CD4-positive, CD25-positive, alpha-beta regulatory T cell (primary cell): Measurements from ENCODE around the gene CCDC102B. TPM values are rescaled to one million over a fixed set of nuclear protein-coding genes. Genes with fewer than 3 reads are reported as not detected.
A peak's percentile ranks its signal among the peaks of the same experiment; 100 is the strongest.

Experiments used
- ATAC-seq, 2 donors: fragments of 150-1000 bp; cut with Tn5 transposase; one replicate each; pipeline ENCODE4 v1.10.0; 2021; ENCODE audit warnings: low read depth in 2 of 2, moderate number of reproducible peaks in 2 of 2, moderate library complexity in 1 of 2
- DNase-seq, 3 donors: peaks; one replicate each; pipeline versions ENCODE4 v3.0.0 to v3.0.0-alpha.2; 2012 to 2022; ENCODE audit warnings: mixed read lengths in 1 of 3
- H3K27ac ChIP-seq: one replicate; pipeline ENCODE4 v1.7.0; 2013; ENCODE audit warnings: mild to moderate bottlenecking, low read length; ENCODE audit not compliant: insufficient read depth, poor library complexity, severe bottlenecking
- H3K27me3 ChIP-seq: one replicate; pipeline ENCODE4 v1.7.0; 2013; ENCODE audit warnings: low read length; ENCODE audit not compliant: control insufficient read depth, insufficient read depth
- H3K36me3 ChIP-seq: one replicate; pipeline ENCODE4 v1.7.0; 2013; ENCODE audit warnings: mild to moderate bottlenecking, low read length, moderate library complexity; ENCODE audit not compliant: control insufficient read depth, insufficient read depth
- H3K4me1 ChIP-seq: 2 replicates; pipeline ENCODE4 v1.7.0; 2013; ENCODE audit warnings: mild to moderate bottlenecking, low read length; ENCODE audit not compliant: insufficient read depth, control insufficient read depth, poor library complexity, severe bottlenecking
- H3K4me3 ChIP-seq: one replicate; pipeline ENCODE4 v1.7.0; 2013; ENCODE audit warnings: low read depth, mild to moderate bottlenecking, low read length, moderate library complexity
- H3K9me3 ChIP-seq, 2 experiments: 1 replicate in 1 of 2; 2 replicates in 1 of 2; pipeline ENCODE4 v1.7.0; 2013; ENCODE audit warnings: low read length in 2 of 2, mild to moderate bottlenecking in 1 of 2, moderate library complexity in 1 of 2; ENCODE audit not compliant: control insufficient read depth in 2 of 2
- H3K27ac Mint-ChIP-seq, 3 donors: one replicate each; pipeline ENCODE4 v1.8.0; 2020 to 2022; ENCODE audit warnings: mild to moderate bottlenecking in 3 of 3, mixed read lengths in 3 of 3, moderate library complexity in 2 of 3
- H3K27me3 Mint-ChIP-seq: one replicate; pipeline ENCODE4 v1.8.0; 2022; ENCODE audit warnings: mild to moderate bottlenecking, mixed read lengths
- H3K36me3 Mint-ChIP-seq: one replicate; pipeline ENCODE4 v1.8.0; 2020; ENCODE audit warnings: mixed read lengths
- H3K4me1 Mint-ChIP-seq, 4 donors: one replicate each; pipeline ENCODE4 v1.8.0; 2020 to 2022; ENCODE audit warnings: mixed read lengths in 4 of 4, mild to moderate bottlenecking in 1 of 4
- H3K4me3 Mint-ChIP-seq, 4 donors: one replicate each; pipeline ENCODE4 v1.8.0; 2020 to 2022; ENCODE audit warnings: mild to moderate bottlenecking in 4 of 4, mixed read lengths in 4 of 4, moderate library complexity in 3 of 4
- H3K9me3 Mint-ChIP-seq, 7 donors: one replicate each; pipeline ENCODE4 v1.8.0; 2020 to 2022; ENCODE audit warnings: mixed read lengths in 7 of 7, mild to moderate bottlenecking in 3 of 7, moderate library complexity in 2 of 7
- polyA plus RNA-seq, 4 donors: library from polyadenylated mRNA; unstranded; fragments of 300-500 nt; fragmentation: Illumina TruSeq; gene quantifications; one replicate each; pipeline ENCODE4 v1.2.3, GENCODE V29; 2021
- total RNA-seq: library from RNA; stranded (reverse); gene quantifications from one replicate; pipeline ENCODE4 v1.2.3, GENCODE V29; 2022

CCDC102B gene
- total and polyA plus RNA-seq, 5 donors from 2014 or later, result 0.97 to 3.0 (median 1.9) TPM

DNA sequence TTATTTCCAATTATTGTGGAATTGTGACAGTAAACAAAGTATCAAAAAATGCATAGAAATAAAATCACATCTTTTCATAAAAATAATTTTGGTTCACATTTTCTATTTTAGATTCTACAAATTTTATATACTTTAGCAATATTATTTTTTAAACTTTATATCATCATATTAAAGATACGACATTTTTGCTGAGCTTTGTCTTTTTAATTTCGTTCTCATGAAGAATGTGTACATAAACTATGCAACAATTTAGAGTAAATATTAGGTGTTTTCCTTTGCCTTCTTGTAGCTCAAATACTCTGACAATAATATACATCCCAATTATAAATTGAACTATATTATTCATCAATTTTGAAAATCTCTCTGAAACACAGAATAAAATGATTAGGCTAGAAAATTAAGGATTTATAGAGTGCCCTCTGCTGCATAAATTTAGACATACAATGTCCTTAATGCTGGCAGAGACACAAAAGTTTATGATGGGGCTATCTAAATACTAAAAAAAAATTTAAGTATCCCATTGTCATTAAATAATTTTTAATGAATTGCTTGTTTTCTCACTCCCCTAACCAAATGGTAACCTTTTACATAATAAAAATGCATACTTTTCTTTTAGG lies 45.7 kb downstream of the CCDC102B start:
- no peak for ATAC-seq
- no peaks in the 10 kb centered on the region for H3K4me1 Mint-ChIP-seq
- no peaks in the 10 kb centered on the region for H3K27me3 Mint-ChIP-seq
- H3K36me3 Mint-ChIP-seq, result no peaks in the 10 kb centered on the region
- no peak for DNase-seq
- no peaks in the 10 kb centered on the region for H3K9me3 Mint-ChIP-seq
- no peak overlapping the region for H3K27ac Mint-ChIP-seq
- no peaks in the 10 kb centered on the region for H3K36me3 ChIP-seq
- H3K4me1 ChIP-seq, result no peaks in the 10 kb centered on the region
- no peaks in the 10 kb centered on the region for H3K9me3 ChIP-seq
- no peak overlapping the region for H3K4me3 Mint-ChIP-seq
- no peak overlapping the region for H3K27ac ChIP-seq
- H3K27me3 ChIP-seq, result no peaks in the 10 kb centered on the region
- H3K4me3 ChIP-seq, result no peak overlapping the region

DNA sequence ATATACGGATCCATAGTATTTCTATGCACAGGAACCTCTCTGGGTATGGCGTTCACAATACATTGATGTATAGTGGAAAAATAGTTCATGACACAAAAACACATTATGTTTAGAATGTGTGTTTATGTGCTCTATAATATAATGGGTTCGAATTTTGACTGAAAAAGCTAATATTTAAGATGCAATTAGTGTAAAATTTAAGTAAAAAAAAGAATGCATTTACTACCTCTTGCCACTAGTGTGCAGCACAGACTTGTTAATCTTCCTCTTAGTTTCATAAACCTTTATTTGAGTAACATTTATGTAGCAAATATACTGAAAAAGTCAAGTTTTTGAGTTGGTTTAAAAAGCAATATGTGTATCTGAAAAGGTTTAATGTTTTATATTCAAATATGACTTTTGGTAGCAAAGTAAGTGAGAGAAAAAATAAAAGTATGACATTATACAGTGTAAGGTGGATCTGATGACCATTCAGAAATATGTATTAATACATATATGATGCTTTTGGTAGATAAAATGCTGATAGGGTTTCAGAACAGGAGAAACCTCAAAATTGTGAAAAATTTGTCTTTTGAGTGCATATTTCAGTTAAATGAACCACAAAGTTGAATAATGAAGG lies 49.4 kb downstream of the CCDC102B start:
- ATAC-seq (no peak), DNase-seq (peak in 2 of 3 donors; percentile 5 to 31)

GRCh38 chr18:68848242-68848641 lies 50.4 kb downstream of the CCDC102B start:
- Histone ChIP-seq H3K4me3 (no peak overlapping the region), H3K36me3 (no peaks in the 10 kb centered on the region), H3K9me3 (no peaks in the 10 kb centered on the region), H3K4me1 (no peaks in the 10 kb centered on the region), H3K27ac (no peak overlapping the region), H3K27me3 (no peaks in the 10 kb centered on the region)
- DNase-seq (no peak), ATAC-seq (no peak)
- H3K4me3 Mint-ChIP-seq, result no peak overlapping the region
- no peak overlapping the region for H3K27ac Mint-ChIP-seq
- H3K36me3 Mint-ChIP-seq, result no peaks in the 10 kb centered on the region
- H3K27me3 Mint-ChIP-seq, result no peaks in the 10 kb centered on the region
- H3K9me3 Mint-ChIP-seq, result no peaks in the 10 kb centered on the region
- H3K4me1 Mint-ChIP-seq, result no peaks in the 10 kb centered on the region

More for the DNA sequence above, 49.4 kb downstream of the CCDC102B start:
- H3K36me3 ChIP-seq, result no peaks in the 10 kb centered on the region
- Mint-ChIP-seq H3K27ac (no peak overlapping the region), H3K9me3 (no peaks in the 10 kb centered on the region), H3K4me1 (no peaks in the 10 kb centered on the region), H3K36me3 (no peaks in the 10 kb centered on the region), H3K4me3 (no peak overlapping the region), H3K27me3 (no peaks in the 10 kb centered on the region)
- no peak overlapping the region for H3K4me3 ChIP-seq
- no peaks in the 10 kb centered on the region for H3K4me1 ChIP-seq
- no peak overlapping the region for H3K27ac ChIP-seq
- H3K27me3 ChIP-seq, result no peaks in the 10 kb centered on the region
- H3K9me3 ChIP-seq, result no peaks in the 10 kb centered on the region

- Histone ChIP-seq H3K4me3 (no peak overlapping the region), H3K9me3 (no peaks in the 10 kb centered on the region), H3K4me1 (no peaks in the 10 kb centered on the region), H3K27ac (no peak overlapping the region), H3K27me3 (no peaks in the 10 kb centered on the region), H3K36me3 (no peaks in the 10 kb centered on the region)
- Mint-ChIP-seq H3K27ac (no peak overlapping the region), H3K36me3 (no peaks in the 10 kb centered on the region), H3K4me3 (no peak overlapping the region), H3K27me3 (no peaks in the 10 kb centered on the region), H3K4me1 (no peaks in the 10 kb centered on the region), H3K9me3 (no peaks in the 10 kb centered on the region)
- no peak for DNase-seq
- no peak for ATAC-seq
Measured at GRCh38 chr18:68854786-68855391, 57.0 kb downstream of the CCDC102B start.

DNA sequence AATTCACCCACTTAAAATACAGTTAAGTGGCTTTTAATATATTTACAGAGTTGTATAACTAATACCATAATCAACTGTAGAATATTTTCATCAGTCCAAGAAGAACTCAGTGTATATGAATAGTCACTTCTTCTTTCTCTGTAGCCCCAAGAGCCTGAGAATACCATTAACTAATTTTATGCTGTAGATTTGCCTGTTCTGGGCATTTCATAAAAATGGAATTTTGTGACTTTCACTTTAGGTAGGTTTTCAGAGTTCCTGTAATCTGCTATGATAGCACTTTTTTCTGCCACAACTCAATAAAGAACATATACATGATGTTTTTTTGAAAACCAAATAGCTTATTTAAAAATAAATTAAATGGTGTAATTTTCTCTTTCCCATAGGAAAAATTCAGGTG lies 57.6 kb downstream of the CCDC102B start:
- Mint-ChIP-seq H3K9me3 (peaks cover 0 to under 1% (median 0%) of the 10 kb centered on the region in 7 donors), H3K27me3 (no peaks in the 10 kb centered on the region), H3K4me1 (no peaks in the 10 kb centered on the region), H3K36me3 (no peaks in the 10 kb centered on the region), H3K4me3 (no peak overlapping the region), H3K27ac (no peak overlapping the region)
- no peak overlapping the region for H3K4me3 ChIP-seq
- H3K27ac ChIP-seq, result no peak overlapping the region
- DNase-seq (no peak), ATAC-seq (no peak)
- no peaks in the 10 kb centered on the region for H3K9me3 ChIP-seq
- H3K27me3 ChIP-seq, result no peaks in the 10 kb centered on the region
- H3K4me1 ChIP-seq, result no peaks in the 10 kb centered on the region
- H3K36me3 ChIP-seq, result no peaks in the 10 kb centered on the region

- no peaks in the 10 kb centered on the region for H3K4me1 Mint-ChIP-seq
- no peak overlapping the region for H3K4me3 ChIP-seq
- ATAC-seq, result no peak
Measured at GRCh38 chr18:68861365-68861764, 63.5 kb downstream of the CCDC102B start.

DNA sequence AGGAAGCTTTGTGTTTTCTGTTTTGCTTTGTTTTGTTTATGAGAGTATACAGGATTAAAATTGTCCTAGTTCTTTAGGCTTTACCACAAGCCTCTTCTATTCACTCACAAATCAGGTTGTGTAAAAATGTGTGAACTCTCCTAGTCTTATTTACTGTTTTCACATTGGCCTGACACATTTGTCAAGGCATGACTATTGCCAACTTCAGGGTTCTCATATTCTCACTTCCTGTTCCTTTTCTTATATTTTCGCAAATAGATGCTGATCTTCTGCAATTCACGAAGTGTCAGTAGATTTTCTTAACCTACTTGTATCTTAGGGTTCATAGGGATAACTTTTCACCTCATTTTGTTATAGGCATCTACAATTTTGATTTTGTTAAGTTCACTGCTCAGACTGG lies 67.1 kb downstream of the CCDC102B start:
- no peaks in the 10 kb centered on the region for H3K9me3 ChIP-seq
- H3K4me3 Mint-ChIP-seq, result no peak overlapping the region
- no peak overlapping the region for H3K4me3 ChIP-seq
- H3K36me3 ChIP-seq, result no peaks in the 10 kb centered on the region
- H3K27me3 Mint-ChIP-seq, result no peaks in the 10 kb centered on the region
- H3K4me1 Mint-ChIP-seq, result no peaks in the 10 kb centered on the region
- no peak overlapping the region for H3K27ac ChIP-seq
- peaks cover 0 to 3% (median 0%) of the 10 kb centered on the region in 7 donors for H3K9me3 Mint-ChIP-seq
- no peaks in the 10 kb centered on the region for H3K4me1 ChIP-seq
- H3K36me3 Mint-ChIP-seq, result no peaks in the 10 kb centered on the region
- H3K27me3 ChIP-seq, result no peaks in the 10 kb centered on the region
- DNase-seq (no peak), ATAC-seq (no peak)
- no peak overlapping the region for H3K27ac Mint-ChIP-seq

More at GRCh38 chr18:68861365-68861764, 63.5 kb downstream of the CCDC102B start:
- no peaks in the 10 kb centered on the region for H3K9me3 ChIP-seq
- no peak for DNase-seq
- Mint-ChIP-seq H3K9me3 (peaks cover 0 to 3% (median 0%) of the 10 kb centered on the region in 7 donors), H3K27me3 (no peaks in the 10 kb centered on the region), H3K36me3 (no peaks in the 10 kb centered on the region), H3K27ac (peak overlapping the region in 1 of 3 donors; percentile 43), H3K4me3 (no peak overlapping the region)
- no peak overlapping the region for H3K27ac ChIP-seq
- H3K27me3 ChIP-seq, result no peaks in the 10 kb centered on the region
- H3K4me1 ChIP-seq, result no peaks in the 10 kb centered on the region
- no peaks in the 10 kb centered on the region for H3K36me3 ChIP-seq

DNA sequence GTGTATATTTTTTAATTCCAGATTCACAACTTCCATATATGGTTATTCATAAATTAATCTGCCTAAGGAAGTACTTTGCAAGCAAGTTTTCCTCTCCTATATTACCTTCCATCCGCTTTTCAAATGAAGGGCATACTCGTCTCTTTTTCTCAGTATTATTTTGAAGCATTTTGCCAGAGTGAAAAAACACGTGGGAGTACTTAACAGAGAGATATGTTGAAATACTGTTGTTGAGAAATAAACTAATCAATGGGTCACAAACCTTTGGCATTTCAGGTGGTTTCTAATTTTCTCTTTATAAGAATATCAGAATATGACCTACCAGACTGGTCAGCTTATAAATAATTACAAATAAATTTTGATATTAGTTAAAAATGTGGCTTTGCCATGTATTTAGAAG lies 67.6 kb downstream of the CCDC102B start:
- no peak overlapping the region for H3K27ac ChIP-seq
- peaks cover 0 to 2% (median 0%) of the 10 kb centered on the region in 7 donors for H3K9me3 Mint-ChIP-seq
- DNase-seq, result no peak
- H3K27ac Mint-ChIP-seq, result no peak overlapping the region
- no peaks in the 10 kb centered on the region for H3K4me1 Mint-ChIP-seq
- H3K36me3 Mint-ChIP-seq, result no peaks in the 10 kb centered on the region
- ATAC-seq, result no peak
- no peaks in the 10 kb centered on the region for H3K36me3 ChIP-seq
- no peaks in the 10 kb centered on the region for H3K4me1 ChIP-seq
- H3K4me3 Mint-ChIP-seq, result no peak overlapping the region
- no peaks in the 10 kb centered on the region for H3K27me3 Mint-ChIP-seq
- H3K9me3 ChIP-seq, result no peaks in the 10 kb centered on the region
- no peak overlapping the region for H3K4me3 ChIP-seq
- H3K27me3 ChIP-seq, result no peaks in the 10 kb centered on the region
